Measurements from ENCODE around the gene COMMD1.
"Not testable (repeated sequence)": the region's sequence is repeated elsewhere in the genome, so short reads cannot be mapped to it uniquely, and the experiment has no call there.

Gene COMMD1

GRCh38 chr2:61966087-61966727 is 60.7 kb downstream of the COMMD1 start:
- DNase-seq (ENCODE audit: low spot score), result no peak

- DNase-seq (ENCODE audit: low spot score), result no peak
These were observed 61.8 kb downstream of the COMMD1 start for GRCh38 chr2:61967262-61967661.

GRCh38 chr2:61969376-61969775 is 63.9 kb downstream of the COMMD1 start:
- DNase-seq (ENCODE audit: low spot score), result no peak

DNA sequence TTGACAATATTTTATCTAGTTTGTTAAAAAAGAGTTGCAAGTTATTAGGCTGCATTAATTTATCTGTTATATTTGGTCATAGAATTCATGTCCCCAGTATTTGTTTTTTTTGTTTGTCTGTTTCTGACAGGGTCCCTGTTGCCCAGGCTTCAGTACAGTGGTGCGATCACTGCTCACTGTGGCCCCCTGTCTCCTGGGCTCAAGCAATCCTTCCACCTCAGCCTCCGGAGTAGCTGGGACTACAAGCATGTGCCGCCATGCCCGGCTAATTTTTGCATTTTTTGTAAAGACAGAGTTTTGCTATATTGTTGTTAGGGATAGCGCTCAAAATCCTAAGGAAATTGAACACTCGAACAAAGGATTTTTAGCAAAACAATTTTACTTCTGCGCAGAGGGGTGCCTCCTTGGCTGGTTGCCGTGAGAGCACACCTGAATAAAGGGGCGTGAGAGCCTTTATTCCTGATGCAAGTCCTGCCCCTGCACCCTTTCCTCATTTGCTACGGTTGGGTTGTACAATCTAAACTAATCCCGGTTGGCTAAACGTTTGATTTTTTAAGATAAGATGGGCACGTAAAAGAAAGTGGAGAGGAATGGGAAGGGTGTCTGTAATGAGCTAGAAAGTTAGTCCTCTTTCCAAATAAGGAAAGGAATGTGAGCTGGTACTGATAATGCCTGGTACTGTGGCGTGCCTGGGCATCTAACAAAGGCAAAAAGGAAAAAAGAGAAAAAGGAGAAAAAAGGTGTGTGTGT is 65.5 kb downstream of the COMMD1 start:
- DNase-seq (ENCODE audit: low spot score), result no peak

DNA sequence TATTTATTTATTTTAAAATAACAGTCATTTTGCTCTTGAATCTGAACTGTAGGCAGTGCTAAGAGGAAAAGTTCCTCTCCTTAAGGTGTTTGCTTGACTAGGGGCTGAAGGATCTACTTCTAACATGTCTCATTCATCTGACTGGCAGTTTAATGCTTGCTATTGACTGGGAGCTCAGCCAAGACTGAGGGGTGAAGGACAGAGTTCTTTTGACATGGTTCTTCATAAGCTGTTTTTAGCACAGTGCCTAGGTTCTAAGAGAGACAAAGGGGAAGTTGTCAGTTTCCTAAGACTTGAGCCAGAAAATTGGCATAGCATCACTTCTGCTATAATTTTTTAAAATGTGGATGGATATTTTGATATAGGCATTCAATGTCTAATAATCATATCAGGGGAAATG is 73.0 kb downstream of the COMMD1 start:
- peak; percentile 7 for DNase-seq (ENCODE audit: low spot score)

DNA sequence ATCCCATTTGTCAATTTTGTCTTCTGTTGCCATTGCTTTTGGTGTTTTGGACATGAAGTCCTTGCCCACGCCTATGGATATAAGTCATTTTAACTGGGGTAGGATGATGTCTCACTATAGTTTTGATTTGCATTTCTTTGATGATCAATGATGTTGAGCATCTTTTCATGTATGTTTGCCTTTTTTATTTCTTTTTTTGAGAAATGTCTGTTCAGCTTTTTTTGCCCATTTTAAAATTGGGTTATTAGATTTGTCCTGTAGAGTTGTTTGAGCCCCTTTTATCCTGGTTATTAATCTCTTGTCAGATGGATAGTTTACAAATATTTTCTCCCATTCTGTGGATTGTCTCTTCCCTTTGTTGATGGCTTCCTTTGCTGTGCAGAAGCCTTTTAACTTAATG is 75.3 kb downstream of the COMMD1 start:
- no peak for DNase-seq (ENCODE audit: low spot score)

- DNase-seq (ENCODE audit: low spot score), result no peak
These were observed 79.2 kb downstream of the COMMD1 start for GRCh38 chr2:61984682-61985081.

DNA sequence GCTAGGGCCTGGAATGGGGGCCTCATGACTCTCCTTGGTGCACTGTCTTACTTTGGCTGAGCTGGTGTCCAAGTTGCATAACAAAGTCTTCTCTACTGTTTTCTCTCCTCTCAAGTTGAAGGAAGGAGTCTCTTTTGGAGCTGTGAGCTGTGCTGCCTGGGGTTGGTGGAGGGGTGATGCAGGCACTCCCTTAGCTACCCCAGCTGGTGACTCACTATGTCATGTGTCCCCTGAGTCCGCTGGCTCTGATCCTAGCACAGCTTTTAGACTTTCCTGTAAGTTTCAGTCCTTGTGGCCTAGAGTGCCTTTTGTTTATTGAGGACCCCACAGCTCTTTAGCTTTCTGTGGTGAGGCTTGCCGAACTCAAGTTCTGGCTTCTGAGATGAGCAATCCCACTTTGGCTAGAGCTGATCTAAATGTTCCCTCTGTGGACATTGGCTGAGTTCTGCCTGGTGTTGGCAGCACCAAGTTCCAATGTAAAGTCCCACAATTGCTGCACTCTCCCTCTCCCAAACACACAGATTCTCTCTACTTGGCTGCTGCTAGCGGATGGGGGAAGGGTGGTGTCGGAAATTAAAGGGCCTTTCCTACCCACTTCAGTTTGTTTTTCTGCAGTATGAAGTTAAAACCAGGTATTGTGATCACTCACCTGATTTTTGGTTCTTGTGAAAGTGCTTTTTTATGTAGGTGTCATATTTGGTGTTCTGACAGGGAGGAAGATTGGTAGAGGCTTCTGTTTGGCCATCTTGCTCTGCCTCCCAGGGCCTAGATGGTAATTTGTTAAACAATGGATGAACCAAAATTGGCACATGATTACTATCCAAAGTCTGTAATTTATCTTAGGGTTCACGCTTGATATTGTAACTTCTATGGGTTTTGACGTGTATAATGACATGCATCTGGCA is 83.2 kb downstream of the COMMD1 start:
- DNase-seq (ENCODE audit: low spot score), result no peak

DNA sequence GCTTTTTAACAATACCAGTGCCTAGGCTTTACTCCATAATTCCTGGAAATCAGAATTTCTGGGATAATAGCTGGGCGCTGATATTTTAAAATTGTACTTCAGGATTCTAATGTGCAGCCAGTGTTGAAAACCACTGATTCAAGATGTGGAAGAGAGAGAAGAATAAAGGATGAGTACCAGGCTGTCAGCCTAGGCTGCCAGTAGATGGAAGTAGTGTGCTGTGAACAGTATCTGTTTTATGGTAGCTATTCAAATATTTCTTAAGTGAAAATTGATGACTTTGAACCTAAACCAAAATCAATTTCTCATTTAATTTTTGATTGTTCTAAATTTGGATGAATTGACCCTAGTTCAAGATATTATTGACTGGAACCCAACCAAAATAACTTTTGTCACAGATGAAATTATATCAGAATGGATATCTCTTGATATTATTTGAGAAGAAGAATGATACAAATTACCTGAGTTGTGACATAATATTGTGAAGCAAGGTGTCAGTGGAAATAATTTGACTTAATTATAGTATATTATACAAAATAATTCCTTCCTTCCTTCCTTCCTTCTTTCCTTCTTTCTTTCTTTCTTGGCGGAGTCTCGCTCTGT is 88.0 kb downstream of the COMMD1 start:
- peak; percentile 53 for DNase-seq (ENCODE audit: low spot score)

GRCh38 chr2:61994531-61994930 is 89.1 kb downstream of the COMMD1 start:
- no peak for DNase-seq (ENCODE audit: low spot score)

DNA sequence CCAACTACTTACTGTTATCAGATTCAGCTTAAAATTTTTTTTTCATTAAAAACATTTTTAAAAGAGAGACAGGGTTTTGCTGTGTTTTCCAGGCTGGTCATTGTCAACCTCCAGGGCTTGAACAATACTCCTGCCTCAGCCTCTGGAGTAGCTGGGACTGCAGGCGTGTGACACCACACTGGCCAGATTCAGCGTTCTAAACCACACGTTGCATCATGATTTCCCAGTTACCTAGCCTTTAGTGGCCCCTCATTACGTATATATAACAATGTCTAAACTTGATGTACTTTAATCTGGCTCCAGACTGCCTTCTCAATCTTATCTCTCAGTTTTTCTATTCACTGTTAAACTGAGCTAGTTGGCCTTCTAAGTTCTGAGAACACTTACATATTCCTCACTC is 89.6 kb downstream of the COMMD1 start:
- no peak for DNase-seq (ENCODE audit: low spot score)

GRCh38 chr2:61995515-61995914 is 90.0 kb downstream of the COMMD1 start:
- DNase-seq (ENCODE audit: low spot score), result no peak

- no peak for DNase-seq (ENCODE audit: low spot score)
These were observed 93.0 kb downstream of the COMMD1 start for GRCh38 chr2:61998426-61998825.

DNA sequence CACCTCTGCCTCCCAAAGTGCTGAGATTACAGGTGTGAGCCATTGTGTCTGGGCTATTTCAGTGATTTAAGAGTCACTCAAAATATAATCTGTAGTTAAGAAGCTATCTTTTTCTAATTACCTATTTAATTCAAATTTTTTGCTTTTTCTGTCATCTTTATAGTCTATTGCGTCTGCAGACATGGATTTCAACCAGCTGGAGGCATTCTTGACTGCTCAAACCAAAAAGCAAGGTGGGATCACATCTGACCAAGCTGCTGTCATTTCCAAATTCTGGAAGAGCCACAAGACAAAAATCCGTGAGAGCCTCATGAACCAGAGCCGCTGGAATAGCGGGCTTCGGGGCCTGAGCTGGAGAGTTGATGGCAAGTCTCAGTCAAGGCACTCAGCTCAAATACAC is 95.1 kb downstream of the COMMD1 start:
- no peak for DNase-seq (ENCODE audit: low spot score)

- DNase-seq (ENCODE audit: low spot score), result no peak
These were observed 96.0 kb downstream of the COMMD1 start for GRCh38 chr2:62001431-62001830.

GRCh38 chr2:62004428-62004827 is 99.0 kb downstream of the COMMD1 start:
- DNase-seq (ENCODE audit: low spot score), result not testable (repeated sequence)

- no peak for DNase-seq (ENCODE audit: low spot score)
These were observed 102.1 kb downstream of the COMMD1 start for GRCh38 chr2:62007555-62007954.

DNA sequence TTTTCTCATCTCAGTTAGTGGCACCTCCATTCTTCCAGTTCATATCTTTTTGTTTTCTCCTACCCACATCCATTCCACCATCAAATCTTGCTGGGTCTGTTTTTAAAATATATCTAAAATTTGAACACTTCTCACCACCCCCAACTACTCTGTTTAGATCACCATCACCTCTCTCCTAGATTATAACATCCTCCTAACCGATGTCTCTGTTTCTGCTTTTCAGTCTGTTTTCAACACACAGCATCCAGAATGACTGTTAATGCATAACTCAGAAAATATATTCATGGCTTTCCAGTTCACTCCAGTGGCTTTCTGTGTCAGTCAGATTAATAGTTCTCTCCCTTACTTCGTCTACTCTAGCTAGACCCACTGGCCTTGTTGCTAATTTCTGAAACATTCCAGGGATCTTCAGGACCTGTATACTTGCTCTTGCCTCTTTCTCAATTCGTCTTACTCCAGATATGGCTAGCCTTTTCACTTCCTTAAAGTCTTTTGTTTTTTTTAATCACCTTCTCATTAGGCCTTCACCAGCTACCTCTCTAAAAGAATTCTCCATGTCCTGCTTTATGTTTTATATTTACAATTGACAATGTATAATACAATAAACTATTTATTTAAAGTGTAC is 105.3 kb downstream of the COMMD1 start:
- no peak for DNase-seq (ENCODE audit: low spot score)

GRCh38 chr2:62013641-62014040 is 108.2 kb downstream of the COMMD1 start:
- no peak for DNase-seq (ENCODE audit: low spot score)

DNA sequence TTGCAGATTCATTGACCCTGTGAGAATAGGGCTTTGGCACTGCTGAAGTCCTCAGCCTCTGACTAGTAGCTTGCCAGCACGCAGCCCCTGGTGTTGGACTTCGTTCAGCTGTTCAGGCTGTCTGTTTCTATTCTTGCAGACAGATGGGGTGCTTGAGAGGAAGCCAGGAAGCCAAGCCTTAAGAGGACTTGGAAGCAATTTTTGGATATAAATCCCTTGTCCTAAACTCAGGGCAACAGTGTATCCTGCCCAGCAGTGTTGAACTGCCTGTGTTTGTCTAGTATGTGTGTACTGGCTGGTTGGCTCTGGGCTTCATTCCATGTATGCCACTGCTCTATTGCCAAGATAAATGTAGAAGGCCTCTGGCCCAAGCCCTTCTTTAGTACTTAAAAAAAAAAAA is 108.6 kb downstream of the COMMD1 start:
- peak; percentile 98 for DNase-seq (ENCODE audit: low spot score)

DNA sequence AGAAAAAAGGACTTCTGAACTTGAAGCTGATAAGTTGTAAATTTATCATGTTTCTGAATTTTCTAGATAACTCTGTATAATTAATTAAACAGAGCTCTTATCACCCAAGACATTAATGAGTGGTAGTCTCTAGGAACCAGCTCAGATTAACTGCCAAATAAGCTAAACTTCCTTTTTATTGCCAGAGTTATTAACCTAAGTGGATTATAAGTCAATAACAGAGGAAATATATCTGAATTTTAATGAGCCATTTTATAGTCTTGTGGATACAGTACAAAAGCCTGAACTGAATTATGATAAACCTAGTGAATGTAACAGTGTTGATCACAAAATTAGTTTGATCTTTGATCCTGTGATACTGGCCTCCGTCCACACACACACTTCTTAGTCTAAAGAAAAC is 111.5 kb downstream of the COMMD1 start:
- DNase-seq (ENCODE audit: low spot score), result no peak

- no peak for DNase-seq (ENCODE audit: low spot score)
These were observed 124.4 kb downstream of the COMMD1 start for GRCh38 chr2:62029910-62030309.
